GM12891 (cell line): ENCODE data around the gene BRD2.

Source experiments
- PAX5 ChIP-seq: IDR thresholded peaks from 2 replicates; pipeline ENCODE4 v1.6.1; 2011; ENCODE audit warnings: low read length, moderate library complexity, mild to moderate bottlenecking; ENCODE audit not compliant: insufficient read depth, severe bottlenecking
- POLR2A ChIP-seq: IDR thresholded peaks from 2 replicates; pipeline ENCODE4 v1.6.1; 2011; ENCODE audit warnings: low read depth, low read length, control low read depth
- POLR2AphosphoS5 ChIP-seq: IDR thresholded peaks from 2 replicates; pipeline ENCODE4 v1.6.1; 2011; ENCODE audit warnings: low read depth, low read length, control low read depth
- TAF1 ChIP-seq: IDR thresholded peaks from 2 replicates; pipeline ENCODE4 v1.6.1; 2011; ENCODE audit warnings: low read depth, low read length, control low read depth

- no peak for TF ChIP-seq POLR2AphosphoS5
- no peak; the same call in 1 of the 2 replicates for TF ChIP-seq POLR2A
- TF ChIP-seq PAX5: no peak
- no peak for TF ChIP-seq TAF1
Observed at GRCh38 chr6:32950010-32950409, 18.4 kb upstream of the BRD2 start.
